Activated CD4-positive, alpha-beta T cell treated with anti-CD3 and anti-CD28 coated beads for 24 hours (primary cell): ENCODE measurements around the gene PFN2.
"Not testable (repeated sequence)": the region's sequence is repeated elsewhere in the genome, so short reads cannot be mapped to it uniquely, and the experiment has no call there.

Experiments
- DNase-seq, 2 donors: peaks; one replicate each; pipeline ENCODE4 v3.0.0-alpha.2; 2020; ENCODE audit warnings: low read depth in 2 of 2

Gene PFN2

GRCh38 chr3:149970716-149971402, at the start of gene PFN2:
Gene PFN2 (minus strand): TSS chr3:149970895. CDS start chr3:149970856, 39 bp downstream.
- peak; percentile 12 to 19 for DNase-seq

- DNase-seq: no peak
Measured at GRCh38 chr3:150015901-150016300, 45.2 kb upstream of the PFN2 start.

GRCh38 chr3:150014782-150015181, 44.1 kb upstream of the PFN2 start:
- no peak for DNase-seq

GRCh38 chr3:150013801-150014200, 43.1 kb upstream of the PFN2 start:
- no peak for DNase-seq

GRCh38 chr3:150006794-150007193, 36.1 kb upstream of the PFN2 start:
- DNase-seq: no peak

GRCh38 chr3:150005243-150006112, 34.8 kb upstream of the PFN2 start:
- DNase-seq: no peak

- no peak for DNase-seq
Measured at GRCh38 chr3:150000641-150001040, 29.9 kb upstream of the PFN2 start.

GRCh38 chr3:149999421-149999820, 28.7 kb upstream of the PFN2 start:
- DNase-seq: no peak

GRCh38 chr3:149998946-149999345, 28.3 kb upstream of the PFN2 start:
- no peak for DNase-seq

GRCh38 chr3:149992416-149993058, 21.8 kb upstream of the PFN2 start:
- no peak for DNase-seq

GRCh38 chr3:149990423-149990948, 19.8 kb upstream of the PFN2 start:
- DNase-seq: no peak

GRCh38 chr3:149989307-149989706, 18.6 kb upstream of the PFN2 start:
- no peak for DNase-seq

- no peak for DNase-seq
Measured at GRCh38 chr3:149983628-149984027, 12.9 kb upstream of the PFN2 start.

- DNase-seq: not testable (repeated sequence)
Measured at GRCh38 chr3:149983053-149983452, 12.4 kb upstream of the PFN2 start.

GRCh38 chr3:149981979-149982378, 11.3 kb upstream of the PFN2 start:
- DNase-seq: not testable (repeated sequence)

- DNase-seq: no peak
Measured at GRCh38 chr3:149977386-149977785, 6.7 kb upstream of the PFN2 start.

GRCh38 chr3:149975919-149976318, 5.2 kb upstream of the PFN2 start:
- DNase-seq: no peak

GRCh38 chr3:149971403-149972075, 844 bp upstream of the PFN2 start:
- peak in 1 of 2 donors; percentile 13 for DNase-seq

- DNase-seq: peak; percentile 34 to 54
Measured at GRCh38 chr3:149969940-149970715, 567 bp downstream of the PFN2 start.

GRCh38 chr3:149969110-149969939, 1.4 kb downstream of the PFN2 start:
- no peak for DNase-seq
